Measurements from ENCODE around the gene ANKZF1.

ANKZF1 gene, protein sequence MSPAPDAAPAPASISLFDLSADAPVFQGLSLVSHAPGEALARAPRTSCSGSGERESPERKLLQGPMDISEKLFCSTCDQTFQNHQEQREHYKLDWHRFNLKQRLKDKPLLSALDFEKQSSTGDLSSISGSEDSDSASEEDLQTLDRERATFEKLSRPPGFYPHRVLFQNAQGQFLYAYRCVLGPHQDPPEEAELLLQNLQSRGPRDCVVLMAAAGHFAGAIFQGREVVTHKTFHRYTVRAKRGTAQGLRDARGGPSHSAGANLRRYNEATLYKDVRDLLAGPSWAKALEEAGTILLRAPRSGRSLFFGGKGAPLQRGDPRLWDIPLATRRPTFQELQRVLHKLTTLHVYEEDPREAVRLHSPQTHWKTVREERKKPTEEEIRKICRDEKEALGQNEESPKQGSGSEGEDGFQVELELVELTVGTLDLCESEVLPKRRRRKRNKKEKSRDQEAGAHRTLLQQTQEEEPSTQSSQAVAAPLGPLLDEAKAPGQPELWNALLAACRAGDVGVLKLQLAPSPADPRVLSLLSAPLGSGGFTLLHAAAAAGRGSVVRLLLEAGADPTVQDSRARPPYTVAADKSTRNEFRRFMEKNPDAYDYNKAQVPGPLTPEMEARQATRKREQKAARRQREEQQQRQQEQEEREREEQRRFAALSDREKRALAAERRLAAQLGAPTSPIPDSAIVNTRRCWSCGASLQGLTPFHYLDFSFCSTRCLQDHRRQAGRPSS

DNA sequence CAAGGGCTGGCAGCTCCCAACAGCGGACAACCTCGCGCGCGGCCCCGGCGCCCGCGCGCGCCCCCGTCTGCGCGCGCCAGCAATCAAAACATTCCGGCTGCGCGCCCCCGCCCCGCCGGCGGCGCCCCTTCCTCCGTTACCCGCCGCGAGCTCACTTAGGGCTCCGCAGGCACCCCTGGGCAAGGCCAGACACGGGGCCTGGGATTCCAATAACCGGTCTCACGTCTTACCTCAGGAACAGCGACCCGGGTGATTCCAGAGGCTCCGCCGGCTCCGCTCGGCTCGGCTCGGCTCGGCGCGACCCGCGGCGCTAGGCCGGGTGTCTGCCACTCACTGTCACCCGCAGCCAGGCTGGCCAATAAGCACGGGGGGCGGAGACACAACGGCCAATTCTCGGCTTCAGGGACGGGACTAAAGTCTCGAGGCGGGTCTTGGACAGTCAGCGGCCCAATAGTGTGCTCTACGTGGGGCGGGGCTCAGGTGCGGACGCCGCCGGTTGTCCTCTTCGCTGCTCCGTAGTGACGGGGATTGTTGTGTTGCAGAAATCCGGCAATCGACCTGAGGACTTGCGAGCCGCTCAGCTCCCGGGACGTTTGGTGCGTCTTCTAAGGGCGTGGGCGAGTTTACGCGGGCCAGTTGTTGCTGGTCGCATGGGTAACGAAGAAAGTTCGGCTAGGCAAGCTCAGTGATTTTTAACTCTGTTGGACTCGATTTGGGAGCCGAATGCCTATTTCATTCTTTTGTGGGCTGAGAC lies at the start of gene ANKZF1, which contains the start of gene ATG9A:
ANKZF1 (plus strand) TSS at position 502 of the 754 bp plus-strand sequence. CDS start 452 bp downstream, outside the sequence.
ATG9A (minus strand) TSS at position 332 of the 754 bp plus-strand sequence. CDS start 1,612 bp downstream, outside the sequence.
- H3K4me2 ChIP-seq, result peak within 1 kb of the TSS; percentile 95
- H2AFZ ChIP-seq (ENCODE audit: low read depth), result peak within 1 kb of the TSS; percentile 67
- H3K4me1 ChIP-seq (ENCODE audit: low read depth, poor library complexity, severe bottlenecking), result peaks cover 21% of the 10 kb centered on the region
- TF ChIP-seq CTCF (conservative IDR thresholded peaks at IDR 0.05; ENCODE audit: low read depth, low read length), result no peak
- H3K27me3 ChIP-seq (ENCODE audit: insufficient read depth, low read depth), result no peaks in the 10 kb centered on the region
- no peaks in the 10 kb centered on the region; the same call in 1 of the 2 replicates for H3K36me3 ChIP-seq (ENCODE audit: insufficient read depth)
- H3K4me3 ChIP-seq (IDR thresholded peaks at IDR 0.05; ENCODE audit: insufficient read depth, low read depth, low read length), result no peak within 1 kb of the TSS
- H4K20me1 ChIP-seq (ENCODE audit: insufficient read depth), result no peaks in the 10 kb centered on the region
- H3K9ac ChIP-seq, result peak within 1 kb of the TSS; percentile 72
- H3K79me2 ChIP-seq (ENCODE audit: insufficient read depth, low read depth), result peaks cover 36% of the 10 kb centered on the region; the same call in 1 of the 2 replicates
- peak within 1 kb of the TSS; percentile 85 for H3K27ac ChIP-seq

DNA sequence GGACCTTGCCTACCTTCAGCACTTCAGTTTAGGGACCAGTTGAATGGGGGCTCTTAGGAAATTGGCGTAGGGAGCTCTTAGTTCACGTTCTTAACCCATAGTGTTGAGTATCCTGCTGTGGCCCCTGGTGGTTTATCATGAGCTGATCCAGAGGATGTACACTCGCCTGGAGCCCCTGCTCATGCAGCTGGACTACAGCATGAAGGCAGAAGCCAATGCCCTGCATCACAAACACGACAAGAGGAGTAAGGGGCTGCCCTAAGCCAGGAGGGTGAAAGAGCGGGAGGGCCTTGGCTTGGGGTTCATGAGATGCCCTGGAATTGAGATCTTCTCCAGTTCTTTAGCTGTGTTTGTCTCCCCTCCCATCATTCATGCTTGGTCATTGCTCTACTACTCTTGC lies 48.6 kb upstream of the ANKZF1 start:
- Histone ChIP-seq H3K27ac (no peak overlapping the region), H3K36me3 (ENCODE audit: insufficient read depth) (no peaks in the 10 kb centered on the region), H2AFZ (ENCODE audit: low read depth) (no peak overlapping the region), H4K20me1 (ENCODE audit: insufficient read depth) (no peaks in the 10 kb centered on the region), H3K4me2 (no peak overlapping the region), H3K27me3 (ENCODE audit: insufficient read depth, low read depth) (no peaks in the 10 kb centered on the region), H3K4me1 (ENCODE audit: low read depth, poor library complexity, severe bottlenecking) (peaks cover 9% of the 10 kb centered on the region), H3K9ac (no peak overlapping the region), H3K79me2 (ENCODE audit: insufficient read depth, low read depth) (peaks cover 22% of the 10 kb centered on the region; the same call in 1 of the 2 replicates), H3K4me3 (IDR thresholded peaks at IDR 0.05; ENCODE audit: insufficient read depth, low read depth, low read length) (no peak overlapping the region)
- no peak for TF ChIP-seq CTCF (conservative IDR thresholded peaks at IDR 0.05; ENCODE audit: low read depth, low read length)

GRCh38 chr2:219181531-219181930 lies 48.1 kb upstream of the ANKZF1 start:
- Histone ChIP-seq H3K27ac (no peak overlapping the region), H3K9ac (no peak overlapping the region), H3K4me2 (no peak overlapping the region), H4K20me1 (ENCODE audit: insufficient read depth) (no peaks in the 10 kb centered on the region), H3K36me3 (ENCODE audit: insufficient read depth) (no peaks in the 10 kb centered on the region), H3K79me2 (ENCODE audit: insufficient read depth, low read depth) (peaks cover 19% of the 10 kb centered on the region; the same call in 1 of the 2 replicates), H3K27me3 (ENCODE audit: insufficient read depth, low read depth) (no peaks in the 10 kb centered on the region), H2AFZ (ENCODE audit: low read depth) (no peak overlapping the region), H3K4me1 (ENCODE audit: low read depth, poor library complexity, severe bottlenecking) (peaks cover 9% of the 10 kb centered on the region), H3K4me3 (IDR thresholded peaks at IDR 0.05; ENCODE audit: insufficient read depth, low read depth, low read length) (no peak overlapping the region)
- TF ChIP-seq CTCF (conservative IDR thresholded peaks at IDR 0.05; ENCODE audit: low read depth, low read length), result no peak

Measured in KMS-11 (cell line).